NCI-H82 (cell line): ENCODE data around the gene LY6G5C.

Experiments used
- DNase-seq: peaks from one replicate; lab custom pipeline; 2025; lab: John Stamatoyannopoulos, UW

Gene LY6G5C

DNA sequence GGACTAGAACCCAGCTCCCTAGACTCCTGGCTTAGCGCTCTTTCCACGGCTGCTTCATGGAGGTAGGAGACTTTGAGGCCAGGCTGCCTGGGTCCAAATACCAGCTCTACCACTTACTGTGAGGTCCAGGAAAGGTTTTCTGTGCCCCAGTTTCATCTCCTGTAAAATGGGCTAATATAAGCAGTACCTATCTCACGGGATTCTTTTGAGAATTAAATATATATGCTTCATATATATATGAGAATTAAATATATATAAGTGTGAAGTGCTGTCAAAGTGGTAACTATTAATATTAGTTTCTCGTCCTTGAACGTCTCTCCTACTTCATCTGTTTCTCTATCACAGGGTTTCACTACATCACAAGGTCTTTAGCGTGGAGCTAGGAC lies 10.2 kb upstream of the LY6G5C start:
- no peak for DNase-seq

DNA sequence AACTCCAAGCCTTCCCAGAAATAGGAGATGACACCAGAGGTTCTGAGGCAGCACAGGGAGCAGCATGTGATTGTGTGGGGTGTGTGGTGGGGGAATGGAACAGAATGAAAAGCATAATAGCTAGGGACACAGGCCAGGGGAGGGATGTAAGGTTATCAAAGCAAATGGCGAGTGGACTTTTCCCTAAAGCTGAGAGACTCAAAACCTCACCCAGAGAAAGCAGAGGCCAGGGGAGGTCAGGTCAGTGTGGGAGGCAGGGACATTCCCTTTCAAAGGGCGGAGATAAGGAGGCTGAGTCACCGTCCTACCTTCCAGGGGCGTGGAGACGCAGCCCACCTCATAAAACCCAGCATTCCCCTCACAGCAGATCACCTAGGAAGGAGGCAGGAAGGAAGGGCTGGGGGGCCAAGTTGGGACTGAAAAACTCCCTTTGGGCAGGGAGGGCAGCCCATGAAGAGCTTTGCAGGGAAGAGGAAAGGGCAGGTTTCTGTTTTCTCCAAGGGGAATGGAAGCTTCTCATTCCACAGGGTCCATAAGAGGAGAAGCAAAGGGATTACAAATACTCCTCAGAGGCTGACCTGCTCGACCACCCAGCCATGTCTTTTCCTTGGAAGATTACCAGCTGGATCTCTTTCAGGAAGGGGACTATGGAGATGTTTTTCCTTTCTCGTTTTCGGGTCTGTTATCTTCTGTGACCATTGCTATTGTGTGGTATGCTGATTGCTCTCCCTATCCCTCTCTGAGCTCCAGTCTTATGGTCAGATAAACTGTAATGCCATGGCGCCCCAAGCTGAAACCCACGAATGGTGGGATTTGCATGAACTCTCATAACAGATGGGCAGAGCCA lies 9.6 kb upstream of the LY6G5C start:
- DNase-seq: no peak

DNA sequence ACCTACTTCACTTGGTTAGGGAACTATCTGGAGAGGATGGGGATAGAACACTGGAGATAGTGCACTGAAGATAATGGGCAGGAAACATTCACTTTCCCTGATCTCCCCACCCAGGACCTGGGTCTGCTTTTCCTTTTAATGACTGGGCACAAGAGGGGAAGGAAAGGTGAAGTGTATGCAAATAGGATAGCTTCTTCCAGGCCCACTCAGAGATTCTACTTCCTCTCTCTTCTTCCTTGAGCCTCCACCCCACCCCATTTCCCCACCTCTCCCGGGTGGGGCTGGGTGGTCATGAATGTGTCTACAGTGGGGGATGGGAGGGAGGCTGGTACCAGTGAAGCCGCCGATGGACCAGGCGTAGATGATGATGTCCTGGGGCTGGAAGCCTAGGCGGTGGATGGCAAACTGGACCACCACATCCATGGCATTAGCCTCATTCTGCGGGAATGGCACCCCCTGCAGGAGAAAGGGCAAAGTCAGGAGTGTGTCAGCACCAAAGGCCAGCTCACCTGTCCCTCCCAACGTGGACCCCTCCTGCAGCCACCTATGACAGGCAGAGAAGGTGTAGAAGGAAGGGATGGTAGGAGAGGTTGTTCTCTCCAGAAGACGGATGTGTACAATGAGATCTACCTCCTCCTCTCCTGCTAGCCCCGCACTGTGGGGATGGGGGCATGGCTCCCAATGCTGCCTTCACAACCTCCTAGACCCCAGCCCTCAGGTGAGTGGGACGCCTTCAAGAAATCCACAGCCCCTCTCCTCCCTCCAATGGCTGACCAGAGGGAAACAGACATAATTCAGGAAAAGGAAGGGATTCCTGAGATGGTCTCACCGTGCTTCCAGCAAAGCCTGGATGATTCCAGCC lies 8.6 kb upstream of the LY6G5C start:
- DNase-seq: no peak

DNA sequence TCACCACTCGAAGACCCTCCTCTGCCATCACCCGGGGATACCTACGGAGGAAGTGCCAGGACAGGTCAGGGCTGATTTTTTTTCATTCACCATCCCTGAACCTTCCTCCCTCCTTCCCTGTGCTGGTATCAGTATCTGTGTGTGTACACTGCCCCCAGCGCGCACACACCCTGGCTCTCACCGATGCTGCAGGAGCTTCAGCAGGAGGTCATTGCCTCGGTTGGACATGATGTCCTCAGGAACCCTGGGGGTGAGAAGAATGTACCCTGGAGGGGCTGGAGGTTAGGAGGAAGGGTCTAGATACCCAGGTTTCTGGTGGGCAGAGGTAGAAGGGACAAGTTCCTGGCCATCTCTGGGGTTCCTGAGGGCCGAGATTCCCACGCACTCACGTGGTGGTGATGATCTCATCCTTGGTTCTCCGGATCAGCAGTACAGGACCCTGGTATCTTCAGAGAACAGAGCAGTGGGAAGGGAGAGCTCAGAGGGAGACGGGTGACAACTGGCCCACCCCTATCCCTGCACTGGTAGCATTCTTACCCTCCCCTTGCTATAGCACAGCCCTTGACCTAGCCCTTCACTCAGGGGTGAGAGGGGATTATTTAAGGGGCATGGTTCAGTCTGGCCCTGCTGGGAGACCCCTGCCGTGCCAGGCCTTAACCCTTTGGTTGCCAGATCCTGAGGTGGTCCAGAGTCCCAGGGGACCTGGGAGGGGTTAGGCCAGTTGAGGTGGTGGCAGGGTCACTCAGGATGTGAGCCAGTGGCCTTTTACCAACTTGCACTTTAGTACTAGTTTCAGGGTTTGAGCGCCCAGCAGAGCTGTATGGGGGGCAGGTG lies 7.2 kb upstream of the LY6G5C start:
- DNase-seq: no peak

DNA sequence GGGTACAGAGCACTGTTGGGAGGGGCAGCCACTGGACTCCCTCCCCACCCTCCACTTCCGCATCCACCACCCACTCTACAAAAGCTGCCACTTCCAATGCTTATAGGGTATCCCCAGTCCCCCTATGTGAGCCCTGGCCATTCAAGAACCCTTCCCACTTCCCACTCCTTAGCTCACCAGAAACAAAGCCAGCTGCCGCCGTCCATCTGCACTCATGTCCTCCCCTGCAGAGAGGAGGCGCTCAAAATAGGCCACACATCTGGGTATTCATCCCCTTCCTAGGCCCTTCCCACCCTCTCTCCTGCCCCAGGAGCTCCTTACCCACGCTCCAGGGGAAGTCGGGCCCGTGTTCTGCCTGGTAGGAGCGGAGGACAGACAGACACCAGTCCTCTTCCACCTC lies 6.5 kb upstream of the LY6G5C start:
- DNase-seq: no peak

DNA sequence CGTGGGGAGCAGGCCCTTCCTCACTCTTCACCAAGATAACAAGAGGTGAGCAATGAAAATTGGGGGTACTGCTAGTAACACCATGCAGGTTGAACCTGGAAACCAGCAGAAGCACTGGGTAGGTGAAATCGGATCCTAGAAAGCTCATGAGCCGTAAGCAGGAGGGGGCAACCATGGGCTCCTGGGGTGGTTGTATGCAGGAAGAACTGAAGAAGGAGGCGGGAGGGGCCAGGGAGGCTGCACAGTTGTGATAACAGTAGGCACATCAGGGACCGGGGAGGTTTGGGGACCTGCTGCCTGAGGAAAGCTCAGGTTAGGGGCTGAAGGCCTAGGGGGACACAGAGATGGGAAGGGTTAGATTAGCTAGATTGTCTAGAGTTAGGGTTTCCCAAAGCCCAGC lies 5.6 kb upstream of the LY6G5C start:
- DNase-seq: no peak

DNA sequence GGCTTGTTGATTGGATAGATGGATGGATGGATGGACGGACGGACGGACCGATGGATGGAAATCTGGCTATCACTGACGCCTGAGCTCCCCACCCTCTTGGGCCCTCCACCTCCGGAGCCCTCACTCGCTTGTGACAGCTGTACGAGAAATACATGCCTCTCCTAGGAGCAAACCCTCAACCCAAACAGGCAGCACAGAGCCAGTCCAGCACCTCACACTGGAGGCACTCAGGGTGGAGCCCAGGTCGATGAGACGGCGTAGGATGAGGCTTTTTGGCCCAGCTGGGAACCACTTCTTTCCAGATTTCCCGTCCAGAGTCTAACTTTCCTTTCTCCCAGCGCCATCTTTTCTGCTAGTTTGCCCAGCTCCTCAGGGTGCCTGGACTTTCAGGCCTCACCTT lies 2.7 kb upstream of the LY6G5C start:
- no peak for DNase-seq

DNA sequence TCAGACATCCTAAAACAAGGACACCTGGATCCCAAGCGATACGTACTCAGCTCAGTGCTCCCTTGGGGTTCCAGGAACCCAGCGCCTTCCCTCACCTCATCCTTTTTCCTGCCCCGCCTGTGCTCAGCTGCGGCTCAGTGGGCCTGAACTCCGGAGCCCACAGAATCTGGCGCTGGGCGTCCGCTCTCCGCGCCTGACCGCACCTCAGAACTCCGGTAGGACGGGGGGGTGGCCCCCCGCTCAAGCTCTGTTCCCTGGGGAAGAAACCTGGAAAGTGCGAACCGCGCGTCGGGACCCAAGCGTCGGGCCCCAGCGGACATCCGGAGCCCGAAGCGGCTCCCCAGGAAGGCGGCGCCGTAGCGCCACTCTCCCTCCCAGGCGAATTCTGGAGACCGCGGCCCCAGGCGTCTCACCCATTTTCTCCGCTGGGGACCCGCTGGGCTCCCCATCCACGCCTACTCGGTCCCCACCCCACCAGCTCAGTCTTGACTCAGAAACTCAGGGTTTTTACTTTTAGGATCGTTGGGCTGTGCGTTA lies 336 bp upstream of the LY6G5C start:
- no peak for DNase-seq

DNA sequence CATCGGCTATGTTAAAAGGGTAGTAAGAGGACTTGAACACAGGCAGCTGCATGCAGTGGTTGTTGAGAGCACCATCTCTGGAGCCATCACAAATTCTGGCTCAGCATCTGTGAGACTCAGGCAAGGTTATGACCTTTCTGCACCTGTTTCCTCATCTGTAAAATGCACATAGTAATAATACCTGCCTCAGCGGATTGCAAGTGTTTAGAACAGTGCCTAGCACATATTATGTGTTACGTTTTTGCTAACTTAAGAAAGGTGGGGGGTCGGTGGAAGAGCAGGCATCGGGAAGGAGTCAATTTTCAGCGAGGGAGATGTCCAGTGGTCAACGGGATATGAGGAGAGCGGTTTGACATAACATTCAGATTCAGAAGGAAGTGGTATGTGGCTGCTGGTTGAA lies 2.9 kb downstream of the LY6G5C start:
- DNase-seq: no peak

DNA sequence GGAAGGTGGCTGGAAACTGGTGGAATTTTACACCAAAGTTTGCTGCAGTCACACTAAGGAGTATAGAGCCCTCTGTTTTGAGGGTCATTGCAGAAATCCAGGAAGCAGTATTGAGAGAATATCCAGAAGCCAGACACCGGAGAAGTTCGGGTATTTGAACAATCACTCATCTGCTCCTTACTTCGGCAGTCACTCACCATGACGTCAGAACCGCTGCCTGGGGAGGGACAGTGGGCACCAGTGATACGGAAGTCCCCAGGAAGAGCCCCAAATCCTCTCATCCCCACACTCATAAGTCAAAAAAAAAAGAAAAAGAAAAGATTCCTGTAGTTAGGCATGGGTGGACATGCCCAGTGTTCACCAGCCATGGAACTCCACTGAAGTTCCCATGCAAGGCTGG lies 4.0 kb downstream of the LY6G5C start:
- DNase-seq: no peak

DNA sequence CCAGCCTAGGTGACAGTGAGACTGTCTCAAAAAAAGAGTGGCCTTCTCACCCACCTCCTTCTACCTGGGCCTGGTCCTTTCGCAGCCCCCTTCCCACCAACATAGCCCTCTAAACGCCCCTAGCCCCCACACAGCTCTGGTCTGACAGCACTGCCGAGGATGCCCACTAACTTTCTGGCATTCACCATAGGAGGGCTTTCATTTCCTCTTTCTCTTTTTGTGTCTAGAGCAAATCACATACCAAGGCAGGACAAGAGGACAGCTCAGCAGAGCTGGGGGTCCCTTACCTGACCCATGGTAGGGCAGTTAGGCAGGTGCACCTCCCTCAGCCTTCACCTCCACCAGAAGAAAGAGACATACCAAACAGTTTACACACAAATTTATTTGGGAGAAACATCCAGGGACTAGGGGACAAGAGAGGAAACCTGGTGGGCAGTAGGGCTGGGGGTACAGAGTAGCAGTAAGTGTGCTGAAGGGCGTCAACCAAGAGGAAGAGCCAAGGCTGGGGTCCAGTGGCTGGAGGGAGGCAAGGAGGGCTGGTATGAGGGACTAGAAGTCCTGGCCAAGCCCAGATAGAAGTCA lies 4.5 kb downstream of the LY6G5C start:
- no peak for DNase-seq

DNA sequence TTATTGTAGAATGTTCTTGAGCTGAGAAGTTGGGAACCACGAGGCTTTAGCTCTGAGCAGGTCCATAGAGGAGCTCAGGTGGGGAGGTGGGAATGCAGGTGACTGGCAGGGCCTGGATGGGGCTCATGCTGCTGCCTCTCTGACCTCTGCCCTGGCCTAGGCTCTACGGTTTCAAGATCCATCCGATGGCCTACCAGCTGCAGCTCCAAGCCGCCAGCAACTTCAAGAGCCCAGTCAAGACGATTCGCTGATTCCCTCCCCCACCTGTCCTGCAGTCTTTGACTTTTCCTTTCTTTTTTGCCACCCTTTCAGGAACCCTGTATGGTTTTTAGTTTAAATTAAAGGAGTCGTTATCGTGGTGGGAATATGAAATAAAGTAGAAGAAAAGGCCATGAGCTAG lies 11.2 kb downstream of the LY6G5C start, which contains the start of gene LY6G5B:
Gene LY6G5B, plus strand, starts transcription at position 301 of the 400 bp plus-strand sequence. CDS start 975 bp downstream, outside the sequence.
- DNase-seq: no peak

DNA sequence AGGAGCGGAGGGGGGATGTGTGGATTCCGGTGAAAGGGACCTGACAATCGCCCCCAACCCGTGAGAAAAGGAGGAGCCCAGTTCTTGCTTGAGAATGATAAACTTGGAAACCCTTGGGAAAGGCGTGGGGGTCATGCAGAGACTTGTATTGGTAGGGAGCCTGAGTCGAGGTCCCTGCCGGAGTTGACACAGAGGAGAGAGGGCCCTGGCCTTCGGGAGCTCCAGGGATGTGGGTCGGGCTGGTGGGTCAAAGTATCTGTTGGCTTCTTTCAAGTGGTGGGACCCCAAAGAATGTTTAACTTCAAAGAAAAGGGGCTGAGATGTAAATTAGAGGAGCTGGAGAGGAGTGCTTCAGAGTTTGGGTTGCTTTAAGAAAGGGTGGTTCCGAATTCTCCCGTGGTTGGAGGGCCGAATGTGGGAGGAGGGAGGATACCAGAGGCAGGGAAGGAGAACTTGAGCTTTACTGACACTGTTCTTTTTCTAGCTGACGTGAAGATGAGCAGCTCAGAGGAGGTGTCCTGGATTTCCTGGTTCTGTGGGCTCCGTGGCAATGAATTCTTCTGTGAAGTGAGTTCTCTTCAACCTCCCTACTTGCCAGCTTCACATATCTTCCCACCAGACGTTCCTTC lies 14.4 kb downstream of the LY6G5C start:
- no peak for DNase-seq

DNA sequence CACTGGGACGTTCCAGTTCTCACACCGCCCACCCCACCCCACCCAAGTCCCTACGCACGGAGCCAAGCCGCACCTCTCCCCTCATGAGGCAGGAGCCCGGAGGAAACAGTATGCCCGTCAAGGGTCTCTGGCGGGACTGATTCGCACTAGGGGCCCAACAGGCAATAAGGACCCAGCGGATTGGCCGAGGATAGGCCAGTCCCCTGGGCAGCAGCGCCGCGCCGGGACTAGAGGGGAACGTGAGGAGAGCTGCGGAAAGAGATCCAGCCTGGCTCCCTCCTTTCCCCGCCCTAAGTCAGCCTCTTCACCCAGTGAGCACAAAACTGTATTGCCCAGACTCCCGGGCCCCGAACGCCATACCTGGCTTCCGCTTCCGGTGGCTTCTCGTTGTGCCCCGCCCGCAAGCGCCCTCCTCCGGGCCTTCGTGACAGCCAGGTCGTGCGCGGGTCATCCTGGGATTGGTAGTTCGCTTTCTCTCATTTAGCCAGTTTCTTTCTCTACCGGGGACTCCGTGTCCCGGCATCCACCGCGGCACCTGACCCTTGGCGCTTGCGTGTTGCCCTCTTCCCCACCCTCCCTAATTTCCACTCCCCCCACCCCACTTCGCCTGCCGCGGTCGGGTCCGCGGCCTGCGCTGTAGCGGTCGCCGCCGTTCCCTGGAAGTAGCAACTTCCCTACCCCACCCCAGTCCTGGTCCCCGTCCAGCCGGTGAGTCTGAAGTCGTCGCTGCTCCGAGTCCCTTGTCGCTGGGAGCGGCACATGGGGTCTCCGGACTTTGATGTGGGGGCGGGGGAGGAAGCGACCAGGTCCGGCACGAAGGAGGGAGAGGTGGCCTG lies 15.1 kb downstream of the LY6G5C start, which contains the start of gene CSNK2B:
Gene CSNK2B, plus strand, starts transcription at position 580 of the 836 bp plus-strand sequence. CDS start 752 bp downstream, outside the sequence.
- DNase-seq: peak; percentile 99

DNA sequence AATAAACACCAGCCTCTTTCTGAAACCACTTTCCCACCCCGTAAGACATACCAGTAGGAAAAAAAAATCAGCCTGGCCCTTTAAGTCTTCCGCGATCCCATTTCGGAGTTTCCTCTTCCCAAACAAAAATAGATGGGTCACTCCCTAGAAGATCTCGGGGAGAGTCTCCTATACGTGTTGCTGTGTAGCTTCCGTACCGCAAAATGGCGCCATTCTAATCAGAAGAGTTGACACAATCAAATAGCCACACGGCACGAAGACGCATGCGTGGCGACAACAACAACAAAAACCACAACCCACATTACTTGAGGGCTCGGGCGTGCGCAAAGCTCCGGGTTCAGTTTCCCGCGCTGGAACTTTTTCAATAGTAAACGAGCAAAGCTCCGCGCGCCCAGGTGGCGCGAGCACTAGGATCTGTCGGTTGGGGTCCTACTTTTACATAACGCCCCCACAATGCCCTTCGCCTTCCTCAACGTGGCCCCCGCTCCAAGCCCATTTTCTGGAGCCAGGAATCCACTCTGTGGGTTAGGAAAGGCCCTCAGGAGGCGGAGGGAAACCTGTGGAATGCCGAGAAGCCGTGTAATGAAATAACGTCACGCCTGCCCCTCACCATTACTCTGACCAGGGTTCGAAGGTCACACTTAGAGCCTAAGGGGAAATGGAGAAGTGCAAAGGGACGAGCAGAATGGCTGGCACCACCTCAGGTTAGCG lies 15.9 kb downstream of the LY6G5C start, which contains the start of gene GPANK1:
Gene GPANK1, minus strand, starts transcription at position 208 of the 711 bp plus-strand sequence. CDS start 519 bp downstream, outside the sequence.
- DNase-seq: peak; percentile 96

DNA sequence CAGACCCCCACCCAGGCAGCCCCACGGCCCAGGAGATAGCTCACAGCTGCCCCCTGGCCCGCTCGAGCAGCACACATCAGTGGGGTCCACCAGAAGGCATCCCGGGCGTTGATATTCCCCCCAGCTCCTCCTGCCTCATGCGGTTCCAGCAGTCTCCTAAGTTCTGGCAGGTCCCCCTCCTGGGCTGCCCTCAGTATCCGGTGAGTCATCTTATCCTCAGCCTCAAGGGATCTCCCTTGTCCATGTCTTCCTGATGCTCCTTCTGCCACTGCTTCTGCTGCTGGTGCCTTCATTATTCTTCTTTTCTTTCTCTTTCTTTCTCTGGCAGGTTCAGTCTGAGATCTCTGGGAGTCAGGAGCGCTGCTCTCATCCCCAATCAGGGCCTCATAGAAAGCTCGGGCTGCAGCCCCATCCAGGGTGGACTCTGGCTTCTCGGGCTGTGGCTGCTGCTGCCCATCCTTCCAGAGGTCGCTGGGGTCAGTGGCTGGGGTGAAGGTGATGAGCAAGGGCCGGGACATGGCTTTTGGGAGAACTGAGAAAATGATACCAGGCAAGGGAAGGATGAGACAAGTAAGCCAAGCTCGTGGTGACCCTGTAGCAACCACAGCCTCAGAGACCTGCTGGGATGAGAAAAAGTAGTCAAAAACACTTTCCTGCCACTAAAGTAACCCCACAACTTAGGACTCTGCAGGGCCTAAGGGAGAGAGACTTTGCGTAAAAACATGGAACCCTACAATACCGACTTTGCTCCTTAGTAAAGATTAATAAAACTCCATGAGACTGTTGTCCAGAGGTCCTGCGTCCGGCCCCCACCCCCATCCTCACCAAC lies 16.7 kb downstream of the LY6G5C start:
- peak; percentile 61 for DNase-seq

DNA sequence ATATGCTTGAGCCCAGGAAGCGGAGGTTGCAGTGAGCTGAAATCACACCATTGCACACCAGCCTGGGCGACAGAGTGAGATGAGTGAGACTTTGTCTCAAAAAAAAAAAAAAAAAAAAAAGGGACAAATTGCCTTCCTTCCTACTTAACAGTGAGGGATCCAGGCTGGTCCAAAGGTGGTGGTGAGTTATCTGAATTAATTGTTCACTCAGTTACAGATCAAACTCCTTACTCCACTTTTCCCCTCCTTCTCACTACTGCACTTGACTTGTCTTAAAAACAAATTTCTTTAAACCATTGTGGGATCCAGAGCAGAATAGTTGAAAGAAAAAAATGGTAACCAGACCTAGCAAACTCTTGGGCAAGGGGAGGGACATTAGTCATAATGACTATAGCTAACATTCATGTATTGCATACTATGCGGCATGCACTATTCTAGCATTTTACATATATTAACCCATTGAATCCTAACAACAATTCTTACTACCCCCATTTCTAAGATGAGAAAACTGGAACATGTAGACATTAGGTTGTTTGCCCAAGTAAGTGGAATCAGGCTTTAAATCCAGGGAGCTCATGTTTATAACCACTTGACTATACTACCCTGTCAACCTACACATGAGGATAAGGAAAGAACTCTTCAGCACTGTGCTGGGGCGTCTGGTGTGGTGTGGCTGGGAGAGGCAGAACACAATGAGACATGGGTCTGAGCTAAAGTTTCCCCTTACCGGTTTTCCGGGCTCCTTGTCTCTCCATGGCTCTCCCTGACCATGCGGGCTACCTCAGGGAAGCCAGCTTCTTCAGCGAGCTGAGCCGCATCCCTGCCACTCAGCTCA lies 17.5 kb downstream of the LY6G5C start:
- DNase-seq: no peak
